BLaER1 treated with 17β-estradiol and CSF1 and Interleukin-3, amounts not matched to agents 10 nM and 100 nM (cell line): ENCODE results near the gene IFNA17.

Experiments
- H3K27ac ChIP-seq, 11 experiments: shearing (Covaris generic); formaldehyde crosslinking; 2 replicates each; pipeline ENCODE4 v1.8.1; 2022
- H3K27me3 ChIP-seq, 11 experiments: shearing (Covaris generic); formaldehyde crosslinking; 2 replicates each; pipeline ENCODE4 v1.8.1; 2022
- H3K36me3 ChIP-seq, 11 experiments: shearing (Covaris generic); formaldehyde crosslinking; 2 replicates each; pipeline ENCODE4 v1.8.1; 2022
- H3K4me1 ChIP-seq, 10 experiments: shearing (Covaris generic); formaldehyde crosslinking; 2 replicates each; pipeline ENCODE4 v1.8.1; 2022
- H3K4me2 ChIP-seq, 11 experiments: shearing (Covaris generic); formaldehyde crosslinking; 2 replicates each; pipeline ENCODE4 v1.8.1; 2022
- H3K4me3 ChIP-seq, 10 experiments: shearing (Covaris generic); formaldehyde crosslinking; 2 replicates each; pipeline ENCODE4 v1.8.1; 2022
- H3K9ac ChIP-seq, 11 experiments: shearing (Covaris generic); formaldehyde crosslinking; 2 replicates each; pipeline ENCODE4 v1.8.1; 2022
- H3K9me3 ChIP-seq, 11 experiments: shearing (Covaris generic); formaldehyde crosslinking; replicated peaks in 1 of 11; 2 replicates each; pipeline ENCODE4 v1.8.1; 2022
- H4K20me1 ChIP-seq, 11 experiments: shearing (Covaris generic); formaldehyde crosslinking; 2 replicates each; pipeline ENCODE4 v1.8.1; 2022
- Cebpa-rat ChIP-seq, 11 experiments: shearing (Covaris generic); IDR thresholded peaks; 2 replicates each; pipeline ENCODE4 v1.8.1; 2022

IFNA17 gene

GRCh38 chr9:21228122-21228521 lies at the start of gene IFNA17:
Gene IFNA17 (minus strand): TSS chr9:21228222. CDS start chr9:21228173, 49 bp downstream.
- Histone ChIP-seq H3K27me3 (no peaks in the 10 kb centered on the region), H3K9ac (no peak within 1 kb of the TSS), H3K4me3 (no peak within 1 kb of the TSS), H3K27ac (no peak within 1 kb of the TSS), H3K4me2 (no peak within 1 kb of the TSS), H3K9me3 (no peaks in the 10 kb centered on the region), H3K4me1 (no peaks in the 10 kb centered on the region), H3K36me3 (no peaks in the 10 kb centered on the region), H4K20me1 (no peaks in the 10 kb centered on the region)
- no peak for TF ChIP-seq Cebpa-rat (IDR thresholded peaks at IDR 0.05)

GRCh38 chr9:21268347-21268657 lies 40.3 kb upstream of the IFNA17 start:
- no peaks in the 10 kb centered on the region for H3K36me3 ChIP-seq
- no peak for TF ChIP-seq Cebpa-rat (IDR thresholded peaks at IDR 0.05)
- H3K9me3 ChIP-seq: peaks cover 0 to 16% (median 6%) of the 10 kb centered on the region in 11 experiments; a peak in 10 of 22 replicates
- H3K4me3 ChIP-seq: no peak overlapping the region
- H3K4me1 ChIP-seq: 0 out of 20 replicates have a peak, but pooled peaks cover 0 to 9% (median 0%) of the 10 kb centered on the region in 10 experiments
- no peaks in the 10 kb centered on the region for H4K20me1 ChIP-seq
- H3K4me2 ChIP-seq: peak overlapping the region in 1 of 11 experiments; percentile 6; a peak in 1 of 22 replicates
- no peak overlapping the region for H3K9ac ChIP-seq
- H3K27me3 ChIP-seq: peaks cover 0 to 4% (median 0%) of the 10 kb centered on the region in 11 experiments; a peak in 1 of 22 replicates
- no peak overlapping the region for H3K27ac ChIP-seq

GRCh38 chr9:21267485-21268346 lies 39.7 kb upstream of the IFNA17 start:
- 0 out of 20 replicates have a peak, but pooled peaks cover 0 to 9% (median 0%) of the 10 kb centered on the region in 10 experiments for H3K4me1 ChIP-seq
- H3K36me3 ChIP-seq: no peaks in the 10 kb centered on the region
- no peak for TF ChIP-seq Cebpa-rat (IDR thresholded peaks at IDR 0.05)

GRCh38 chr9:21266733-21267484 lies 38.9 kb upstream of the IFNA17 start:
- TF ChIP-seq Cebpa-rat (IDR thresholded peaks at IDR 0.05): no peak
- H3K4me3 ChIP-seq: no peak overlapping the region
- 0 out of 20 replicates have a peak, but pooled peaks cover 0 to 9% (median 0%) of the 10 kb centered on the region in 10 experiments for H3K4me1 ChIP-seq
- no peak overlapping the region for H3K4me2 ChIP-seq
- no peak overlapping the region for H3K9ac ChIP-seq
- H3K27me3 ChIP-seq: peaks cover 0 to 4% (median 0%) of the 10 kb centered on the region in 11 experiments; a peak in 1 of 22 replicates
- peaks cover 0 to 16% (median 5%) of the 10 kb centered on the region in 11 experiments; a peak in 8 of 22 replicates for H3K9me3 ChIP-seq
- H3K36me3 ChIP-seq: no peaks in the 10 kb centered on the region
- no peak overlapping the region for H3K27ac ChIP-seq
- H4K20me1 ChIP-seq: no peaks in the 10 kb centered on the region

More at GRCh38 chr9:21267485-21268346, 39.7 kb upstream of the IFNA17 start:
- Histone ChIP-seq H3K27ac (no peak overlapping the region), H3K4me3 (no peak overlapping the region), H3K27me3 (peaks cover 0 to 4% (median 0%) of the 10 kb centered on the region in 11 experiments; a peak in 1 of 22 replicates), H3K9me3 (peaks cover 0 to 16% (median 5%) of the 10 kb centered on the region in 11 experiments; a peak in 10 of 22 replicates), H4K20me1 (no peaks in the 10 kb centered on the region), H3K4me2 (peak overlapping the region in 1 of 11 experiments; percentile 6; a peak in 1 of 22 replicates), H3K9ac (no peak overlapping the region)

- H3K9ac ChIP-seq: no peak overlapping the region
- H4K20me1 ChIP-seq: no peaks in the 10 kb centered on the region
- H3K9me3 ChIP-seq: peaks cover 0 to 8% (median 1%) of the 10 kb centered on the region in 11 experiments; a peak in 7 of 22 replicates
- no peak overlapping the region for H3K4me3 ChIP-seq
- no peaks in the 10 kb centered on the region for H3K36me3 ChIP-seq
- no peak overlapping the region for H3K4me2 ChIP-seq
- TF ChIP-seq Cebpa-rat (IDR thresholded peaks at IDR 0.05): no peak
- H3K27me3 ChIP-seq: peaks cover 0 to 4% (median 0%) of the 10 kb centered on the region in 11 experiments; a peak in 1 of 22 replicates
- 0 out of 20 replicates have a peak, but pooled peaks cover 0 to 9% (median 0%) of the 10 kb centered on the region in 10 experiments for H3K4me1 ChIP-seq
- H3K27ac ChIP-seq: no peak overlapping the region
Observed at GRCh38 chr9:21265421-21266189, 37.6 kb upstream of the IFNA17 start.

GRCh38 chr9:21255538-21256212 lies 27.7 kb upstream of the IFNA17 start:
- Histone ChIP-seq H3K27me3 (peaks cover 0 to 53% (median 0%) of the 10 kb centered on the region in 11 experiments; a peak in 6 of 22 replicates), H3K4me2 (peak overlapping the region; percentile 8 to 65 (median 52); a peak in 21 of 22 replicates)
- no peak for TF ChIP-seq Cebpa-rat (IDR thresholded peaks at IDR 0.05)

GRCh38 chr9:21252721-21253547 lies 24.9 kb upstream of the IFNA17 start:
- H3K27ac ChIP-seq: peak overlapping the region in 8 of 11 experiments; percentile 43 to 74 (median 64); a peak in 16 of 22 replicates

More at GRCh38 chr9:21255538-21256212, 27.7 kb upstream of the IFNA17 start:
- Histone ChIP-seq H3K27ac (peak overlapping the region in 2 of 11 experiments; percentile 10 to 24; a peak in 3 of 22 replicates), H3K9me3 (peaks cover 17 to 27% (median 22%) of the 10 kb centered on the region in 11 experiments), H3K9ac (no peak overlapping the region), H4K20me1 (no peaks in the 10 kb centered on the region; a peak in 1 of 22 replicates), H3K4me3 (no peak overlapping the region), H3K36me3 (no peaks in the 10 kb centered on the region), H3K4me1 (peaks cover 20 to 41% (median 33%) of the 10 kb centered on the region in 10 experiments)

More at GRCh38 chr9:21252721-21253547, 24.9 kb upstream of the IFNA17 start:
- peak in 7 of 11 experiments; percentile 25 to 93 (median 65); a peak in 10 of 22 replicates for TF ChIP-seq Cebpa-rat (IDR thresholded peaks at IDR 0.05)
- no peaks in the 10 kb centered on the region; a peak in 1 of 22 replicates for H4K20me1 ChIP-seq
- peaks cover 7 to 12% (median 9%) of the 10 kb centered on the region in 11 experiments; a peak in 21 of 22 replicates for H3K9me3 ChIP-seq
- no peak overlapping the region; a peak in 1 of 20 replicates for H3K4me3 ChIP-seq
- peaks cover 20 to 41% (median 33%) of the 10 kb centered on the region in 10 experiments for H3K4me1 ChIP-seq
- peak overlapping the region; percentile 49 to 77 (median 63) for H3K4me2 ChIP-seq
- H3K36me3 ChIP-seq: no peaks in the 10 kb centered on the region
- peak overlapping the region in 7 of 11 experiments; percentile 4 to 61 (median 42); a peak in 11 of 22 replicates for H3K9ac ChIP-seq
- H3K27me3 ChIP-seq: peaks cover 0 to 72% (median 0%) of the 10 kb centered on the region in 11 experiments; a peak in 6 of 22 replicates
